T-helper 2 cell (primary cell): ENCODE results near the gene KIF6.
"Not testable (repeated sequence)": the region's sequence is repeated elsewhere in the genome, so short reads cannot be mapped to it uniquely, and the experiment has no call there.

Source experiments
- DNase-seq, 5 experiments: peaks; one replicate each; pipeline versions ENCODE4 v3.0.0 to v3.0.0-alpha.2; 2012 to 2022

KIF6 gene

GRCh38 chr6:39707962-39708683 lies 17.1 kb downstream of the KIF6 start:
- no peak for DNase-seq

- DNase-seq = no peak
Observed at GRCh38 chr6:39706819-39707335, 18.3 kb downstream of the KIF6 start.

GRCh38 chr6:39702265-39702664 lies 22.9 kb downstream of the KIF6 start:
- DNase-seq = no peak

GRCh38 chr6:39700362-39700761 lies 24.8 kb downstream of the KIF6 start:
- no peak for DNase-seq

GRCh38 chr6:39698789-39699188 lies 26.4 kb downstream of the KIF6 start:
- no peak for DNase-seq

- no peak for DNase-seq
Observed at GRCh38 chr6:39696986-39697788, 28.0 kb downstream of the KIF6 start.

- no peak for DNase-seq
Observed at GRCh38 chr6:39695447-39695846, 29.8 kb downstream of the KIF6 start.

- no peak for DNase-seq
Observed at GRCh38 chr6:39693206-39693605, 32.0 kb downstream of the KIF6 start.

- DNase-seq = no peak
Observed at GRCh38 chr6:39688494-39688893, 36.7 kb downstream of the KIF6 start.

- no peak for DNase-seq
Observed at GRCh38 chr6:39686976-39687375, 38.2 kb downstream of the KIF6 start.

GRCh38 chr6:39685938-39686337 lies 39.3 kb downstream of the KIF6 start:
- no peak for DNase-seq

- DNase-seq = no peak
Observed at GRCh38 chr6:39685489-39685826, 39.8 kb downstream of the KIF6 start.

- DNase-seq = no peak
Observed at GRCh38 chr6:39684790-39685488, 40.3 kb downstream of the KIF6 start.

GRCh38 chr6:39681674-39682121 lies 43.5 kb downstream of the KIF6 start:
- DNase-seq = no peak

GRCh38 chr6:39678914-39679313 lies 46.3 kb downstream of the KIF6 start:
- no peak for DNase-seq

GRCh38 chr6:39677318-39677717 lies 47.9 kb downstream of the KIF6 start:
- not testable (repeated sequence) for DNase-seq

- DNase-seq = no peak
Observed at GRCh38 chr6:39670519-39670918, 54.7 kb downstream of the KIF6 start.

GRCh38 chr6:39669973-39670342 lies 55.2 kb downstream of the KIF6 start:
- DNase-seq = no peak

- no peak for DNase-seq
Observed at GRCh38 chr6:39669207-39669972, 55.8 kb downstream of the KIF6 start.

GRCh38 chr6:39666706-39667489 lies 58.3 kb downstream of the KIF6 start:
- no peak for DNase-seq

- DNase-seq = no peak
Observed at GRCh38 chr6:39665861-39666260, 59.3 kb downstream of the KIF6 start.

GRCh38 chr6:39664173-39664572 lies 61.0 kb downstream of the KIF6 start:
- DNase-seq = no peak
